COLO668 (cell line): ENCODE results near the gene DRD3.

Experiments
- DNase-seq: peaks from one replicate; lab custom pipeline; 2025; ENCODE audit not compliant: unreplicated experiment; lab: John Stamatoyannopoulos, UW

Gene DRD3

DNA sequence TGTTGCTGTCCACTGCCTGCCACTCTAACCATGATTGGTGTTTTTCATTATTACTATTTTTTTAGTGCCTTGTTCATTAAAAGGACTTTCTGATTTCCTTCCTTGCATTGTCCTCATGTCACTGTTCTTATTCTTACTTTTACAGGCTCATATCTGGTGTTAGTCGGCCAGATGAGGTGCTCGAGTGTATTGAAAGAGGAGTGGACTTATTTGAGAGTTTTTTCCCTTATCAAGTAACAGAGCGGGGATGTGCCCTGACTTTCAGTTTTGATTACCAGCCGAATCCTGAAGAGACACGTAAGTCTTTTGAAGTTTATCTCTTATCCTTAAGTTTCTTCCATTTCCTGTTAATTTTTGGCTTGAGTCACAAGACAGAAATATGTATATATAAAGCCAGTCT, 99.1 kb downstream of the DRD3 start:
- DNase-seq = no peak

DNA sequence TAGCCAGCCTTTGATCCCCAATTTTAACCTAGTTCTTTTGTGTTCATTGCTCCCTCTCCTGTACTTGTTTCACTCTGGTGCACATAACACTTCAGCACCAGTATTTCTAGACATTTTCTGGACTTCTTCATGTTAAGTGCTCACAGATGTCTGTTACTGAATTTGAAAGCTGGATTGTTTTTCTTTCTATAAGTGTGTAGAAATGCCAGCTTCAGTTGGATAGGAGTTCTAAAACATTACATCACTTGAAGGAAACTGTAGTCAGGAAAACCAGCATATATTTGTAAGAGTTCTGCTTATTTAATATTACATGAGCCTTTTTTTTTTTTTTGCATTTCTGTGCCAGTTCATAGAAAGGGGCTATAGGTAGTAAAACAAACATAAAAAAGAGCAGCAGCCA, 100.7 kb downstream of the DRD3 start:
- no peak for DNase-seq
